HepG2 (cell line): ENCODE measurements around the gene ABI3BP. TPM values are rescaled to one million over a fixed set of nuclear protein-coding genes. Genes with fewer than 3 reads are reported as not detected.

Experiments
- ASH2L ChIP-seq: fragments of 300-600, 200-600 bp; sonication (generic); IDR thresholded peaks from 2 replicates; pipeline ENCODE4 v1.7.0; 2017; ENCODE audit warnings: low read depth, mild to moderate bottlenecking, moderate library complexity, mixed read lengths, low read length; ENCODE audit not compliant: insufficient read length
- CBX1 ChIP-seq: IDR thresholded peaks from one replicate; pipeline ENCODE4 v1.6.1; 2016; ENCODE audit warnings: antibody characterized with exemption, low read depth
- DNMT1 ChIP-seq: sonication (generic); formaldehyde crosslinking; IDR thresholded peaks from 2 replicates; pipeline ENCODE4 v1.5.1; 2020; ENCODE audit warnings: mild to moderate bottlenecking, missing genetic modification reagents
- IKZF1 ChIP-seq: fragments of 450-650 bp; IDR thresholded peaks from 2 replicates; pipeline ENCODE4 v1.7.1; 2016
- JUNB ChIP-seq: sonication (generic); formaldehyde crosslinking; IDR thresholded peaks from 2 replicates; pipeline ENCODE4 v1.8.0; 2022; ENCODE audit warnings: missing genetic modification reagents, mild to moderate bottlenecking, borderline replicate concordance
- NCOA2 ChIP-seq: sonication (generic); formaldehyde crosslinking; IDR thresholded peaks from 2 replicates; pipeline ENCODE4 v1.8.0; 2022; ENCODE audit warnings: inconsistent platforms
- NFATC3 ChIP-seq: sonication (generic); formaldehyde crosslinking; IDR thresholded peaks from 2 replicates; pipeline ENCODE4 v1.5.1; 2020; ENCODE audit warnings: mild to moderate bottlenecking, missing genetic modification reagents
- POLR2G ChIP-seq: fragments of 200-400 bp; formaldehyde crosslinking; IDR thresholded peaks from 2 replicates; pipeline ENCODE4 v1.6.1; 2018; ENCODE audit warnings: mild to moderate bottlenecking, low read depth, low read length, moderate library complexity
- REPIN1 ChIP-seq: sonication (generic); formaldehyde crosslinking; IDR thresholded peaks from 2 replicates; pipeline ENCODE4 v1.8.0; 2022; ENCODE audit warnings: missing genetic modification reagents, low read depth, mild to moderate bottlenecking, borderline replicate concordance
- YEATS4 ChIP-seq: sonication (generic); formaldehyde crosslinking; IDR thresholded peaks from 2 replicates; pipeline ENCODE4 v1.4.0; 2020; ENCODE audit warnings: missing genetic modification reagents, borderline replicate concordance
- ZBTB38 ChIP-seq: sonication (generic); formaldehyde crosslinking; IDR thresholded peaks from 2 replicates; pipeline ENCODE4 v1.5.1; 2020; ENCODE audit warnings: mild to moderate bottlenecking, missing genetic modification reagents
- ZBTB7B ChIP-seq: sonication (generic); formaldehyde crosslinking; IDR thresholded peaks from 2 replicates; pipeline ENCODE4 v1.4.0; 2020; ENCODE audit warnings: missing genetic modification reagents
- ZNF549 ChIP-seq: sonication (generic); formaldehyde crosslinking; IDR thresholded peaks from 2 replicates; pipeline ENCODE4 v1.5.0; 2020; ENCODE audit warnings: missing genetic modification reagents
- ZNF775 ChIP-seq: sonication (generic); formaldehyde crosslinking; IDR thresholded peaks from 2 replicates; pipeline ENCODE4 v1.4.0; 2020; ENCODE audit warnings: missing genetic modification reagents, mild to moderate bottlenecking, moderate library complexity, borderline replicate concordance
- ZNF788 ChIP-seq: sonication (generic); formaldehyde crosslinking; IDR thresholded peaks from 2 replicates; pipeline ENCODE4 v1.5.0; 2020; ENCODE audit warnings: mild to moderate bottlenecking, missing genetic modification reagents, borderline replicate concordance
- polyA plus RNA-seq, 8 experiments: library from polyadenylated mRNA; depleted of rRNA in 3 of 8; stranded (reverse) in 7 of 8; unstranded in 1 of 8; fragments of >200 nt; fragmentation: Illumina TruSeq in 4 of 8; extraction: Trizol in 4 of 8; gene quantifications; 2 replicates each; pipeline versions ENCODE4 v1.2.1 to v1.2.3, GENCODE V29; 2011 to 2016; ENCODE audit warnings: low read depth in 4 of 8, missing spikeins in 1 of 8, mixed read lengths in 1 of 8; ENCODE audit not compliant: insufficient read depth in 1 of 8
- total RNA-seq, 5 experiments: library from RNA; depleted of rRNA; stranded (reverse); fragments of >200 nt; fragmentation: Illumina TruSeq; extraction: Trizol; gene quantifications; 2 replicates each; pipeline ENCODE4 v1.2.3, GENCODE V29; 2016; ENCODE audit warnings: low read depth in 1 of 5
- TF ChIP-seq, protein P1 (sequence below): fragments of 450-650 bp; IDR thresholded peaks from 2 replicates; pipeline ENCODE4 v1.6.1; 2017
- TF ChIP-seq, protein P2 (sequence below): sonication (generic); formaldehyde crosslinking; IDR thresholded peaks from 2 replicates; pipeline ENCODE4 v1.8.1; 2022; ENCODE audit warnings: low read depth, mild to moderate bottlenecking, missing genetic modification reagents
- TF ChIP-seq, protein P3 (sequence below): sonication (generic); formaldehyde crosslinking; IDR thresholded peaks from 2 replicates; pipeline ENCODE4 v1.5.0; 2020; ENCODE audit warnings: mild to moderate bottlenecking, missing genetic modification reagents

Gene ABI3BP
- total and polyA plus RNA-seq, 2 of the 13 experiments (the other 11 are each of a cell fraction or from before 2014, with no cell fraction given), result not detected

DNA sequence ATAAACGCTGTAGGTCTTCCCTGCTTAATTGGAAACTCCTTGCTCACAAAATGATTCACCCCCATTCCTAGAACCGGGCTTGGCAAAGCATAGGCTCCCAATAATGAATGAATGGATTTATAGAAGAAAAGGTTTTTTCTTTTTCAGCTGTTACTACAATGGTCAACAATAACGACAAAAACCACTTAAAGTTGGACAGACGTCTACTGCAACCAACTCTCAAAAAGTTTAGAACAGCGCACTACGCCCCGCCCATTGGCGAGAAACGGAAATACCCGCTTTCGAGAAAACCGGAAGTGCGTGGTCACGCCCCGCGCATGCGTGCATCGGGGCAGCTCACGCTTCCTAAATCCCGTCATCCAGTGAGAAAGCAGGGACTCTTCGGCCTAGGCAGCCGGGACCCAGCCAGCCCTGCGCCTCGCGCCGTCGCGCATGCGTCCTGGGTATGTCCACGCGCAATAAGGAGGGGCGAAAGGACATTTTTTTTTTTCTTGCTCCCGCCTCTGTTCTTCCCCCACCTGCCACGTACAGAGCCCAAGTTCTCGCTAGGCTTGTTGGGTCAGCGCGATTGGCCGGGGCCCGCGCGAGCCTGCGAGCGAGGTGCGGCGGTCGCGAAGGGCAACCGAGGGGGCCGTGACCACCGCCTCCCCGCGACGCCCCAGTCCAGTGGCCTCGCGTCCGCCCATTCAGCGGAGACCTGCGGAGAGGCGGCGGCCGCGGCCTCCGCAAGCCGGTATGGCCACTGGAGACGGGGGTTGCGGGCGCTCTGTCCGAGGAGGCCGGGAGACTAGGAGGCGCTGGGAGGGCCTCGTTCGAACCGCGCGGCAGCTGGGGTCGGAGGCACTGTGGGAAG, 284.0 kb downstream of the ABI3BP start, which contains the start of gene TFG (continued):
- TF ChIP-seq, protein P1, sequence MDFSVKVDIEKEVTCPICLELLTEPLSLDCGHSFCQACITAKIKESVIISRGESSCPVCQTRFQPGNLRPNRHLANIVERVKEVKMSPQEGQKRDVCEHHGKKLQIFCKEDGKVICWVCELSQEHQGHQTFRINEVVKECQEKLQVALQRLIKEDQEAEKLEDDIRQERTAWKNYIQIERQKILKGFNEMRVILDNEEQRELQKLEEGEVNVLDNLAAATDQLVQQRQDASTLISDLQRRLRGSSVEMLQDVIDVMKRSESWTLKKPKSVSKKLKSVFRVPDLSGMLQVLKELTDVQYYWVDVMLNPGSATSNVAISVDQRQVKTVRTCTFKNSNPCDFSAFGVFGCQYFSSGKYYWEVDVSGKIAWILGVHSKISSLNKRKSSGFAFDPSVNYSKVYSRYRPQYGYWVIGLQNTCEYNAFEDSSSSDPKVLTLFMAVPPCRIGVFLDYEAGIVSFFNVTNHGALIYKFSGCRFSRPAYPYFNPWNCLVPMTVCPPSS, result no peak
- TF ChIP-seq JUNB (no peak), NCOA2 (CRISPR knock-in tag) (no peak; the same call in 1 of the 2 replicates), ZNF775 (CRISPR knock-in tag) (no peak), ZNF549 (CRISPR knock-in tag) (no peak), YEATS4 (CRISPR knock-in tag) (peak; percentile 97), DNMT1 (CRISPR knock-in tag) (0 out of 2 replicates have a peak, but pooled peaks have one; percentile 56), CBX1 (peak; percentile 70), ZNF788 (CRISPR knock-in tag) (peak; percentile 79; the same call in 1 of the 2 replicates), ASH2L (no peak), REPIN1 (CRISPR knock-in tag) (peak; percentile 91), NFATC3 (CRISPR knock-in tag) (no peak), POLR2G (peak; percentile 77), ZBTB7B (no peak), IKZF1 (no peak), ZBTB38 (CRISPR knock-in tag) (no peak)
- TF ChIP-seq, protein P2, sequence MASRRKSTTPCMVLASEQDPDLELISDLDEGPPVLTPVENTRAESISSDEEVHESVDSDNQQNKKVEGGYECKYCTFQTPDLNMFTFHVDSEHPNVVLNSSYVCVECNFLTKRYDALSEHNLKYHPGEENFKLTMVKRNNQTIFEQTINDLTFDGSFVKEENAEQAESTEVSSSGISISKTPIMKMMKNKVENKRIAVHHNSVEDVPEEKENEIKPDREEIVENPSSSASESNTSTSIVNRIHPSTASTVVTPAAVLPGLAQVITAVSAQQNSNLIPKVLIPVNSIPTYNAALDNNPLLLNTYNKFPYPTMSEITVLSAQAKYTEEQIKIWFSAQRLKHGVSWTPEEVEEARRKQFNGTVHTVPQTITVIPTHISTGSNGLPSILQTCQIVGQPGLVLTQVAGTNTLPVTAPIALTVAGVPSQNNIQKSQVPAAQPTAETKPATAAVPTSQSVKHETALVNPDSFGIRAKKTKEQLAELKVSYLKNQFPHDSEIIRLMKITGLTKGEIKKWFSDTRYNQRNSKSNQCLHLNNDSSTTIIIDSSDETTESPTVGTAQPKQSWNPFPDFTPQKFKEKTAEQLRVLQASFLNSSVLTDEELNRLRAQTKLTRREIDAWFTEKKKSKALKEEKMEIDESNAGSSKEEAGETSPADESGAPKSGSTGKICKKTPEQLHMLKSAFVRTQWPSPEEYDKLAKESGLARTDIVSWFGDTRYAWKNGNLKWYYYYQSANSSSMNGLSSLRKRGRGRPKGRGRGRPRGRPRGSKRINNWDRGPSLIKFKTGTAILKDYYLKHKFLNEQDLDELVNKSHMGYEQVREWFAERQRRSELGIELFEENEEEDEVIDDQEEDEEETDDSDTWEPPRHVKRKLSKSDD (CRISPR knock-in tag), result peak; percentile 50; the same call in 1 of the 2 replicates
- TF ChIP-seq, protein P3, sequence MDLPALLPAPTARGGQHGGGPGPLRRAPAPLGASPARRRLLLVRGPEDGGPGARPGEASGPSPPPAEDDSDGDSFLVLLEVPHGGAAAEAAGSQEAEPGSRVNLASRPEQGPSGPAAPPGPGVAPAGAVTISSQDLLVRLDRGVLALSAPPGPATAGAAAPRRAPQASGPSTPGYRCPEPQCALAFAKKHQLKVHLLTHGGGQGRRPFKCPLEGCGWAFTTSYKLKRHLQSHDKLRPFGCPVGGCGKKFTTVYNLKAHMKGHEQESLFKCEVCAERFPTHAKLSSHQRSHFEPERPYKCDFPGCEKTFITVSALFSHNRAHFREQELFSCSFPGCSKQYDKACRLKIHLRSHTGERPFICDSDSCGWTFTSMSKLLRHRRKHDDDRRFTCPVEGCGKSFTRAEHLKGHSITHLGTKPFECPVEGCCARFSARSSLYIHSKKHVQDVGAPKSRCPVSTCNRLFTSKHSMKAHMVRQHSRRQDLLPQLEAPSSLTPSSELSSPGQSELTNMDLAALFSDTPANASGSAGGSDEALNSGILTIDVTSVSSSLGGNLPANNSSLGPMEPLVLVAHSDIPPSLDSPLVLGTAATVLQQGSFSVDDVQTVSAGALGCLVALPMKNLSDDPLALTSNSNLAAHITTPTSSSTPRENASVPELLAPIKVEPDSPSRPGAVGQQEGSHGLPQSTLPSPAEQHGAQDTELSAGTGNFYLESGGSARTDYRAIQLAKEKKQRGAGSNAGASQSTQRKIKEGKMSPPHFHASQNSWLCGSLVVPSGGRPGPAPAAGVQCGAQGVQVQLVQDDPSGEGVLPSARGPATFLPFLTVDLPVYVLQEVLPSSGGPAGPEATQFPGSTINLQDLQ (CRISPR knock-in tag), result no peak
